Measurements from ENCODE around the gene JUN.

GRCh38 chr1:58745117-58745516, 38.7 kb downstream of the JUN start:
- no peak for TF ChIP-seq EZH2 (IDR thresholded peaks at IDR 0.05; ENCODE audit: low read length)
- no peak for TF ChIP-seq CTCF (optimal IDR thresholded peaks at IDR 0.05 in 1 of 3, IDR thresholded peaks at IDR 0.05 in 1 of 3, conservative IDR thresholded peaks at IDR 0.05 in 1 of 3; ENCODE audit: extremely low read depth in 1 of 3, insufficient read depth in 2 of 3, low read length in 3 of 3)
